ENCODE measurements around the gene RPS16.

RPS16 gene

GRCh38 chr19:39433480-39434079, 2.2 kb downstream of the RPS16 start:
- TF ChIP-seq NFIC (IDR thresholded peaks at IDR 0.05), result no peak
- no peak for TF ChIP-seq YY1 (IDR thresholded peaks at IDR 0.05; ENCODE audit: low read depth)
- TF ChIP-seq USF1 (IDR thresholded peaks at IDR 0.05), result no peak
- no peak for TF ChIP-seq CEBPB (IDR thresholded peaks at IDR 0.05)
- TF ChIP-seq TAF1 (IDR thresholded peaks at IDR 0.05; ENCODE audit: low read depth), result no peak
- no peak for TF ChIP-seq TCF12 (IDR thresholded peaks at IDR 0.05; ENCODE audit: low read depth)
- TF ChIP-seq REST (IDR thresholded peaks at IDR 0.05; ENCODE audit: low read depth), result no peak
- no peak for TF ChIP-seq TEAD4 (IDR thresholded peaks at IDR 0.05)
- no peak for TF ChIP-seq EGR1 (IDR thresholded peaks at IDR 0.05)
- no peak for TF ChIP-seq EP300 (IDR thresholded peaks at IDR 0.05; ENCODE audit: borderline replicate concordance)
- no peak for TF ChIP-seq ZBTB7A (IDR thresholded peaks at IDR 0.05; ENCODE audit: low read depth)
- no peak for TF ChIP-seq MAX (IDR thresholded peaks at IDR 0.05)

- TF ChIP-seq USF1 (IDR thresholded peaks at IDR 0.05), result no peak
- TF ChIP-seq FOXM1 (IDR thresholded peaks at IDR 0.05; ENCODE audit: borderline replicate concordance, low read depth), result no peak
- no peak for TF ChIP-seq TEAD4 (IDR thresholded peaks at IDR 0.05)
- TF ChIP-seq TCF12 (IDR thresholded peaks at IDR 0.05; ENCODE audit: low read depth), result no peak
- no peak for TF ChIP-seq YY1 (IDR thresholded peaks at IDR 0.05; ENCODE audit: low read depth)
- no peak for TF ChIP-seq CREB1 (IDR thresholded peaks at IDR 0.05; ENCODE audit: low read depth)
- no peak for TF ChIP-seq NFIC (IDR thresholded peaks at IDR 0.05)
These were observed 3.1 kb downstream of the RPS16 start for GRCh38 chr19:39432677-39433025.

- TF ChIP-seq NFIC (IDR thresholded peaks at IDR 0.05), result no peak
- TF ChIP-seq MAX (IDR thresholded peaks at IDR 0.05), result peak; percentile 77
- no peak for TF ChIP-seq TEAD4 (IDR thresholded peaks at IDR 0.05)
- peak; percentile 82; the same call in 1 of the 2 replicates for TF ChIP-seq CREB1 (IDR thresholded peaks at IDR 0.05; ENCODE audit: low read depth)
These were observed 4.8 kb downstream of the RPS16 start for GRCh38 chr19:39430675-39431593.

- no peak for TF ChIP-seq YY1 (IDR thresholded peaks at IDR 0.05; ENCODE audit: low read depth)
- peak; percentile 69; the same call in 1 of the 2 replicates for TF ChIP-seq EP300 (IDR thresholded peaks at IDR 0.05; ENCODE audit: borderline replicate concordance)
- no peak for TF ChIP-seq EGR1 (IDR thresholded peaks at IDR 0.05)
- no peak for TF ChIP-seq NFIC (IDR thresholded peaks at IDR 0.05)
- TF ChIP-seq USF1 (IDR thresholded peaks at IDR 0.05), result no peak
- no peak for TF ChIP-seq TAF1 (IDR thresholded peaks at IDR 0.05; ENCODE audit: low read depth)
- TF ChIP-seq CREB1 (IDR thresholded peaks at IDR 0.05; ENCODE audit: low read depth), result no peak
- no peak; the same call in 1 of the 2 replicates for TF ChIP-seq FOXM1 (IDR thresholded peaks at IDR 0.05; ENCODE audit: borderline replicate concordance, low read depth)
- TF ChIP-seq CEBPB (IDR thresholded peaks at IDR 0.05), result no peak
- TF ChIP-seq TEAD4 (IDR thresholded peaks at IDR 0.05), result peak; percentile 98
- TF ChIP-seq MAX (IDR thresholded peaks at IDR 0.05), result peak; percentile 56; the same call in 1 of the 2 replicates
- TF ChIP-seq TCF12 (IDR thresholded peaks at IDR 0.05; ENCODE audit: low read depth), result peak; percentile 89
- no peak for TF ChIP-seq RAD21 (IDR thresholded peaks at IDR 0.05; ENCODE audit: low read depth)
- peak; percentile 97 for TF ChIP-seq ZBTB7A (IDR thresholded peaks at IDR 0.05; ENCODE audit: low read depth)
- TF ChIP-seq REST (IDR thresholded peaks at IDR 0.05; ENCODE audit: low read depth), result no peak
These were observed 7.3 kb downstream of the RPS16 start for GRCh38 chr19:39428283-39429112.
